GM12878 (cell line): Measurements from ENCODE around the gene C1QL1.

Experiments used
- BRCA1 ChIP-seq: IDR thresholded peaks from 2 replicates; pipeline ENCODE4 v1.6.1; 2011; ENCODE audit warnings: low read depth, low read length, improper control_type of control experiment
- CTCF ChIP-seq, 3 experiments: IDR thresholded peaks in 2 of 3; conservative IDR thresholded peaks in 1 of 3; 2 replicates each; pipeline ENCODE4 v1.5.1; 2011; ENCODE audit warnings: low read depth in 3 of 3, low read length in 3 of 3, mild to moderate bottlenecking in 3 of 3, control low read depth in 2 of 3, moderate library complexity in 2 of 3, inconsistent platforms in 1 of 3, mixed read lengths in 1 of 3; ENCODE audit not compliant: control insufficient read depth in 2 of 3, insufficient read depth in 1 of 3; ENCODE audit errors: extremely low read depth in 1 of 3
- EP300 ChIP-seq, 2 experiments: fragments of 150-350 bp in 1 of 2; IDR thresholded peaks; 2 replicates each; pipeline ENCODE4 v1.6.1; 2011 to 2012; ENCODE audit warnings: low read depth in 2 of 2, low read length in 2 of 2, borderline replicate concordance in 1 of 2, improper control_type of control experiment in 1 of 2, inconsistent platforms in 1 of 2; ENCODE audit not compliant: control insufficient read depth in 1 of 2
- EZH2 ChIP-seq: IDR thresholded peaks from 2 replicates; pipeline ENCODE4 v1.6.1; 2012; ENCODE audit warnings: low read depth, mild to moderate bottlenecking, control low read depth, inconsistent platforms, low read length, borderline replicate concordance; ENCODE audit not compliant: control insufficient read depth
- FOXK2 ChIP-seq: fragments of 450-650 bp; IDR thresholded peaks from 2 replicates; pipeline ENCODE4 v1.6.1; 2017; ENCODE audit warnings: mild to moderate bottlenecking, moderate library complexity
- FOXM1 ChIP-seq: IDR thresholded peaks from 2 replicates; pipeline ENCODE4 v1.6.1; 2012; ENCODE audit warnings: low read depth, mild to moderate bottlenecking, inconsistent platforms, low read length, moderate library complexity
- GATAD2B ChIP-seq: fragments of 450-650 bp; conservative IDR thresholded peaks from 2 replicates; pipeline ENCODE4 v1.6.1; 2017; ENCODE audit warnings: low read depth, mild to moderate bottlenecking, moderate library complexity
- POLR2A ChIP-seq: IDR thresholded peaks from 2 replicates; pipeline ENCODE4 v1.6.1; 2011; ENCODE audit warnings: low read depth, mild to moderate bottlenecking, low read length
- SP1 ChIP-seq: IDR thresholded peaks from one replicate; pipeline ENCODE4 v1.6.1; 2011; ENCODE audit warnings: low read depth, low read length
- SPI1 ChIP-seq: IDR thresholded peaks from 2 replicates; pipeline ENCODE4 v1.6.1; 2011; ENCODE audit warnings: low read depth, mild to moderate bottlenecking, low read length, moderate library complexity, borderline replicate concordance; ENCODE audit not compliant: insufficient read depth
- TCF12 ChIP-seq: IDR thresholded peaks from 2 replicates; pipeline ENCODE4 v1.6.1; 2011; ENCODE audit warnings: low read depth, mild to moderate bottlenecking, low read length
- TF ChIP-seq, protein P1 (sequence below): IDR thresholded peaks from 2 replicates; pipeline ENCODE4 v1.6.1; 2012; ENCODE audit warnings: low read length, inconsistent platforms

DNA sequence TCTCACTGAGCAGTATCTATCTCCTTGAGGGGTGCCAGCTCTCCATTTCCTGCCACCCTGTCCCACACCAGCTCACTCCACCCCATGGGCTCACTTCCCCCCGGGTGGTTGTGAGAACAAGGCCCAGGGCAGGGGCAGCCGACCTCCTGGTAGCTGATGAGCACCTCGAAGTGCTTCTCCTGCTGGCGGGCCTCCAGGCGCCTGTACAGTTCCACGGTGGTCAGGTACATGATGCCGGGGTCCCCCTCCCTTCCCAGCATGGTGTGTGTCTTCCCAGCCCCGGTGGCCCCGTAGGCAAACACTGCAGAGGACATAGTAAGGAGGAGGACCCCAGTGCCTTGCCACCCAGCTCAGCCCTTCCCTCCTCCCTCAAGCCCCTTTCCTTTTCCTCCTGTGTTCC is 33.0 kb downstream of the C1QL1 start:
- no peak for TF ChIP-seq CTCF (IDR thresholded peaks at IDR 0.05 in 2 of 3, conservative IDR thresholded peaks at IDR 0.05 in 1 of 3; ENCODE audit: control insufficient read depth in 2 of 3, extremely low read depth in 1 of 3, insufficient read depth in 1 of 3, low read depth in 3 of 3, low read length in 3 of 3)
- TF ChIP-seq SPI1: no peak
- no peak for TF ChIP-seq BRCA1
- TF ChIP-seq FOXM1: no peak
- TF ChIP-seq, protein P1, sequence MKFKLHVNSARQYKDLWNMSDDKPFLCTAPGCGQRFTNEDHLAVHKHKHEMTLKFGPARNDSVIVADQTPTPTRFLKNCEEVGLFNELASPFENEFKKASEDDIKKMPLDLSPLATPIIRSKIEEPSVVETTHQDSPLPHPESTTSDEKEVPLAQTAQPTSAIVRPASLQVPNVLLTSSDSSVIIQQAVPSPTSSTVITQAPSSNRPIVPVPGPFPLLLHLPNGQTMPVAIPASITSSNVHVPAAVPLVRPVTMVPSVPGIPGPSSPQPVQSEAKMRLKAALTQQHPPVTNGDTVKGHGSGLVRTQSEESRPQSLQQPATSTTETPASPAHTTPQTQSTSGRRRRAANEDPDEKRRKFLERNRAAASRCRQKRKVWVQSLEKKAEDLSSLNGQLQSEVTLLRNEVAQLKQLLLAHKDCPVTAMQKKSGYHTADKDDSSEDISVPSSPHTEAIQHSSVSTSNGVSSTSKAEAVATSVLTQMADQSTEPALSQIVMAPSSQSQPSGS: no peak
- no peak for TF ChIP-seq TCF12
- no peak for TF ChIP-seq GATAD2B
- TF ChIP-seq EZH2: no peak
- no peak for TF ChIP-seq POLR2A
- no peak for TF ChIP-seq FOXK2
- TF ChIP-seq SP1: no peak
- TF ChIP-seq EP300 (IDR thresholded peaks at IDR 0.05; ENCODE audit: borderline replicate concordance in 1 of 2, control insufficient read depth in 1 of 2, low read depth in 2 of 2, low read length in 2 of 2): no peak
